ENCODE results near the gene GLT1D1. TPM values are rescaled to one million over a fixed set of nuclear protein-coding genes. Genes with fewer than 3 reads are reported as not detected.

Gene GLT1D1
- polyA plus RNA-seq, 3 donors = 40.6 to 55.6 (median 53.3) TPM

DNA sequence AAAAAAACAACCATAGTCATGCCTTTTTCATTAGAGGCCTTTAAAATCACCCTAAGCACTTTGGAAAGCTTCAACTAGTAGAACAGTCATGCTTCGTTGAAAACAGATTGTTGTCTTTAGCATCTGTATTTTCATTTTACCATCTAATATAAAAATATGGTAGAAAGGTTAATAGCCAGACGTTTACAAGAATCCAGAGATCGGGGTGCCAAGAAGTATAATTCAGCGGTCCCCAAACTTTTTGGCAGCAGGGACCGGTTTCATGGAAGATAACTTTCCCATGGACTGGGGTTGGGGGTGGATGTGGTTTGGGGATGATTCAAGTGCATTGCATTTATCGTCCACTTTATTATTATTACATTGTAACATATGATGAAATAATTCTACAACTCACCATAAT is 138.4 kb downstream of the GLT1D1 start:
- H3K4me3 Mint-ChIP-seq = no peak overlapping the region
- H3K36me3 Mint-ChIP-seq = no peaks in the 10 kb centered on the region
- Histone ChIP-seq H4K20me1 (ENCODE audit: insufficient read depth, low read length) (peaks cover 12% of the 10 kb centered on the region), H3K4me2 (replicated peaks; ENCODE audit: extremely low read depth, low read length, poor library complexity, severe bottlenecking) (no peak overlapping the region), H3K9ac (ENCODE audit: insufficient read depth, low read length, poor library complexity, severe bottlenecking) (no peak overlapping the region), H3K36me3 (replicated peaks in 1 of 2; ENCODE audit: control insufficient read depth in 1 of 2, insufficient read depth in 2 of 2, low read length in 2 of 2) (no peaks in the 10 kb centered on the region), H3K9me3 (replicated peaks in 1 of 2; ENCODE audit: control insufficient read depth in 1 of 2, insufficient read depth in 1 of 2, low read length in 2 of 2) (peaks cover 0 to 7% of the 10 kb centered on the region in 2 donors), H3K4me1 (ENCODE audit: control insufficient read depth in 1 of 2, insufficient read depth in 2 of 2, low read length in 2 of 2) (no peaks in the 10 kb centered on the region), H3K27me3 (ENCODE audit: control insufficient read depth in 2 of 2, insufficient read depth in 2 of 2, low read length in 2 of 2) (no peaks in the 10 kb centered on the region), H2AFZ (ENCODE audit: insufficient read depth, low read depth, low read length, poor library complexity, severe bottlenecking) (no peak overlapping the region), H3K27ac (ENCODE audit: low read depth in 1 of 2, low read length in 2 of 2) (no peak overlapping the region), H3K4me3 (replicated peaks in 1 of 3; ENCODE audit: low read depth in 2 of 3, low read length in 3 of 3) (no peak overlapping the region), H3K79me2 (ENCODE audit: insufficient read depth, low read length) (no peaks in the 10 kb centered on the region)
- TF ChIP-seq, protein P1, sequence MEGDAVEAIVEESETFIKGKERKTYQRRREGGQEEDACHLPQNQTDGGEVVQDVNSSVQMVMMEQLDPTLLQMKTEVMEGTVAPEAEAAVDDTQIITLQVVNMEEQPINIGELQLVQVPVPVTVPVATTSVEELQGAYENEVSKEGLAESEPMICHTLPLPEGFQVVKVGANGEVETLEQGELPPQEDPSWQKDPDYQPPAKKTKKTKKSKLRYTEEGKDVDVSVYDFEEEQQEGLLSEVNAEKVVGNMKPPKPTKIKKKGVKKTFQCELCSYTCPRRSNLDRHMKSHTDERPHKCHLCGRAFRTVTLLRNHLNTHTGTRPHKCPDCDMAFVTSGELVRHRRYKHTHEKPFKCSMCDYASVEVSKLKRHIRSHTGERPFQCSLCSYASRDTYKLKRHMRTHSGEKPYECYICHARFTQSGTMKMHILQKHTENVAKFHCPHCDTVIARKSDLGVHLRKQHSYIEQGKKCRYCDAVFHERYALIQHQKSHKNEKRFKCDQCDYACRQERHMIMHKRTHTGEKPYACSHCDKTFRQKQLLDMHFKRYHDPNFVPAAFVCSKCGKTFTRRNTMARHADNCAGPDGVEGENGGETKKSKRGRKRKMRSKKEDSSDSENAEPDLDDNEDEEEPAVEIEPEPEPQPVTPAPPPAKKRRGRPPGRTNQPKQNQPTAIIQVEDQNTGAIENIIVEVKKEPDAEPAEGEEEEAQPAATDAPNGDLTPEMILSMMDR (IDR thresholded peaks at IDR 0.05) = no peak
- no peak for DNase-seq
- H3K9me3 Mint-ChIP-seq = peaks cover 0 to 14% (median 10%) of the 10 kb centered on the region in 7 donors
- no peak overlapping the region for H3K27ac Mint-ChIP-seq
- no CpG with 5 or more reads among the region's 6 CpGs for WGBS (ENCODE audit: insufficient coverage)
- intact Hi-C loops (cut with micrococcal nuclease) = no loop called here
- peaks cover 0 to 8% (median 3%) of the 10 kb centered on the region in 3 donors for H3K27me3 Mint-ChIP-seq (ENCODE audit: low read depth in 3 of 3)
- no peaks in the 10 kb centered on the region for H3K4me1 Mint-ChIP-seq

DNA sequence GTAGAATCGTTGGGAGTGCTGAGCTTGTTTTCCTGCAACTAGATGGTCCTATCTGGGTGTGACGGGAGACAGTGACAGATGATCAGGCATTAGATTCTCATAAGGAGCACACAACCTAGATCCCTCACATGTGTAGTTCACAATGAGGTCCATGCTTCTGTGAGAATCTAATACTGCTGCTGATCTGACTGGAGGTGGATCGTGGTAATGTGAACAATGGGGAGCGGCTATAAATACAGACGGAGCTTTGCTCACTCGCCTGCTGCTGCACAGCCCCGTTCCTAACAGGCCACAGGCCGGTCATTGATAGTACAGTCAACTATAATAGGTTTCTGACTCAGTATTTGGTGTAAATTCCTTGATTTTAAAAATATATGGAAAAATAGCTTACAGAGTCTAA is 138.8 kb downstream of the GLT1D1 start:
- H3K4me1 Mint-ChIP-seq = no peaks in the 10 kb centered on the region
- Histone ChIP-seq H2AFZ (ENCODE audit: insufficient read depth, low read depth, low read length, poor library complexity, severe bottlenecking) (no peak overlapping the region), H3K4me3 (replicated peaks in 1 of 3; ENCODE audit: low read depth in 2 of 3, low read length in 3 of 3) (no peak overlapping the region), H3K36me3 (replicated peaks in 1 of 2; ENCODE audit: control insufficient read depth in 1 of 2, insufficient read depth in 2 of 2, low read length in 2 of 2) (no peaks in the 10 kb centered on the region), H3K4me1 (ENCODE audit: control insufficient read depth in 1 of 2, insufficient read depth in 2 of 2, low read length in 2 of 2) (no peaks in the 10 kb centered on the region), H4K20me1 (ENCODE audit: insufficient read depth, low read length) (peaks cover 11% of the 10 kb centered on the region), H3K4me2 (replicated peaks; ENCODE audit: extremely low read depth, low read length, poor library complexity, severe bottlenecking) (no peak overlapping the region), H3K79me2 (ENCODE audit: insufficient read depth, low read length) (no peaks in the 10 kb centered on the region), H3K9me3 (replicated peaks in 1 of 2; ENCODE audit: control insufficient read depth in 1 of 2, insufficient read depth in 1 of 2, low read length in 2 of 2) (peaks cover 0 to 11% of the 10 kb centered on the region in 2 donors), H3K27me3 (ENCODE audit: control insufficient read depth in 2 of 2, insufficient read depth in 2 of 2, low read length in 2 of 2) (no peaks in the 10 kb centered on the region), H3K9ac (ENCODE audit: insufficient read depth, low read length, poor library complexity, severe bottlenecking) (no peak overlapping the region), H3K27ac (ENCODE audit: low read depth in 1 of 2, low read length in 2 of 2) (no peak overlapping the region)
- peaks cover 0 to 18% (median 10%) of the 10 kb centered on the region in 7 donors for H3K9me3 Mint-ChIP-seq
- TF ChIP-seq, protein P1 (IDR thresholded peaks at IDR 0.05) = no peak
- intact Hi-C loops (cut with micrococcal nuclease) = no loop called here
- H3K27me3 Mint-ChIP-seq (ENCODE audit: low read depth in 3 of 3) = peaks cover 0 to 8% (median 3%) of the 10 kb centered on the region in 3 donors
- WGBS (ENCODE audit: insufficient coverage) = 100% methylated on average over 2 of the region's 8 CpGs
- no peak for DNase-seq
- no peak overlapping the region for H3K4me3 Mint-ChIP-seq
- H3K36me3 Mint-ChIP-seq = no peaks in the 10 kb centered on the region
- no peak overlapping the region for H3K27ac Mint-ChIP-seq

Measured in CD14-positive monocyte (primary cell).